HG03025 (cell line): Measurements from ENCODE around the gene KLF15.

Experiments
- ATAC-seq: cut with Tn5 transposase; IDR thresholded peaks from one replicate; pipeline ENCODE4 v1.9.1; 2021; ENCODE audit warnings: mild to moderate bottlenecking, moderate library complexity; ENCODE audit not compliant: unreplicated experiment, low FRiP score

The KLF15 gene

GRCh38 chr3:126357295-126358037 lies at the start of gene KLF15:
KLF15 (minus strand) TSS chr3:126357408; CDS start chr3:126352922, 4,486 bp downstream.
- peak; percentile 65 for ATAC-seq

GRCh38 chr3:126406389-126407296 lies 49.4 kb upstream of the KLF15 start:
- no peak for ATAC-seq

- ATAC-seq: no peak
These were observed 45.6 kb upstream of the KLF15 start for GRCh38 chr3:126402666-126403302.

- ATAC-seq: no peak
These were observed 45.0 kb upstream of the KLF15 start for GRCh38 chr3:126402178-126402577.

GRCh38 chr3:126401611-126402160 lies 44.5 kb upstream of the KLF15 start:
- no peak for ATAC-seq

- ATAC-seq: no peak
These were observed 42.5 kb upstream of the KLF15 start for GRCh38 chr3:126399756-126400155.

GRCh38 chr3:126399351-126399735 lies 42.1 kb upstream of the KLF15 start:
- no peak for ATAC-seq

- no peak for ATAC-seq
These were observed 41.5 kb upstream of the KLF15 start for GRCh38 chr3:126398423-126399350.

- no peak for ATAC-seq
These were observed 40.6 kb upstream of the KLF15 start for GRCh38 chr3:126397610-126398422.

- ATAC-seq: no peak
These were observed 39.3 kb upstream of the KLF15 start for GRCh38 chr3:126396536-126396935.

- no peak for ATAC-seq
These were observed 38.8 kb upstream of the KLF15 start for GRCh38 chr3:126395846-126396513.

- ATAC-seq: no peak
These were observed 37.7 kb upstream of the KLF15 start for GRCh38 chr3:126394977-126395321.

GRCh38 chr3:126394179-126394976 lies 37.2 kb upstream of the KLF15 start, which contains the start of gene CFAP100:
CFAP100 (plus strand) TSS chr3:126394909; CDS start chr3:126396001, 1,092 bp downstream.
- ATAC-seq: no peak

GRCh38 chr3:126393563-126393962 lies 36.4 kb upstream of the KLF15 start:
- ATAC-seq: no peak

- no peak for ATAC-seq
These were observed 35.0 kb upstream of the KLF15 start for GRCh38 chr3:126392246-126392645.

- no peak for ATAC-seq
These were observed 34.4 kb upstream of the KLF15 start for GRCh38 chr3:126391631-126392030.

GRCh38 chr3:126390751-126391150 lies 33.5 kb upstream of the KLF15 start:
- ATAC-seq: no peak

- ATAC-seq: no peak
These were observed 33.0 kb upstream of the KLF15 start for GRCh38 chr3:126390201-126390600.
